DMS114 treated with DMSO at 0.1 percent for 48 hours (cell line): ENCODE results near the gene EFNA3.

Source experiments
- DNase-seq: peaks from one replicate; lab custom pipeline; 2025; ENCODE audit not compliant: unreplicated experiment; lab: John Stamatoyannopoulos, UW

The EFNA3 gene

DNA sequence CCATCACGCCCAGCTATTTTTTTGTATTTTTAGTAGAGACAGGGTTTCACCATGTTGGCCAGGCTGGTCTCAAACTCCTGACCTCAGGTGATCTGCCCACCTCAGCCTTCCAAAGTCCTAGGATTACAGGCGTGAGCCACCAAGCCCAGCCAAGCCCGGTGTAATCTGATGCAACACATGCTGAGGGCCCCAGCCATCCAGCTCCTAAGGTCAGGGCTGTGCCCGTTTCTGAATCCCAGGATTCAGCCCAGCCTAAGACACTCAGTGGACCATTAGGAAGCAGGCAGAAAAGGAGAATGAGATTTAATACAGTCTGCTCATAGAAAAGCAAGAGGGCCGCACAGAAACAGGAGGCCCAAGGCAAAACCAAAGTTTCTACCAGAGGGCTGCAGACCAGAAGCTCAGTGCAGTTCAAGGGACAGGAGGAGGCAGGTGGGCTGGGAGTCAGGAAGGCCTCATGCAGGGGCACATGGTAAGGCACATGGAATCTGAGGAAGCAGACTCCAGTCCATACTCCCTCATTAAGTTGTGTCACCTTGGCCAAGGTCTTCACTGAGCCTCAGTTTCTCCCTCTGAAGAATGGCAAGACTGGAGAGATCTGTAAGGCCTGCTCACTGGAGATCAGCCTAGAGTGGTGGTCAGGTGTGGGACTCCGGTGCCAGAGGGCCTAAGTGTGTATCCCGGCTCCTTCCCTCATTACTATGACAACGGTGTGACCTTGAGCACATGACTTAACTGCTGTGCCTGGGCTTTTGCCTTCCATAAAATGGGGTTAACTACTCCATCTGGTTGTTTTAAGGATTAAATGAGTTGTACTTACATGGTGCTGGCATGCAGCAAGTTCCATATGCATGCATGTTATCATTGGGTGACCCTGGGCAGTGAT lies 29.9 kb upstream of the EFNA3 start:
- DNase-seq, result no peak

DNA sequence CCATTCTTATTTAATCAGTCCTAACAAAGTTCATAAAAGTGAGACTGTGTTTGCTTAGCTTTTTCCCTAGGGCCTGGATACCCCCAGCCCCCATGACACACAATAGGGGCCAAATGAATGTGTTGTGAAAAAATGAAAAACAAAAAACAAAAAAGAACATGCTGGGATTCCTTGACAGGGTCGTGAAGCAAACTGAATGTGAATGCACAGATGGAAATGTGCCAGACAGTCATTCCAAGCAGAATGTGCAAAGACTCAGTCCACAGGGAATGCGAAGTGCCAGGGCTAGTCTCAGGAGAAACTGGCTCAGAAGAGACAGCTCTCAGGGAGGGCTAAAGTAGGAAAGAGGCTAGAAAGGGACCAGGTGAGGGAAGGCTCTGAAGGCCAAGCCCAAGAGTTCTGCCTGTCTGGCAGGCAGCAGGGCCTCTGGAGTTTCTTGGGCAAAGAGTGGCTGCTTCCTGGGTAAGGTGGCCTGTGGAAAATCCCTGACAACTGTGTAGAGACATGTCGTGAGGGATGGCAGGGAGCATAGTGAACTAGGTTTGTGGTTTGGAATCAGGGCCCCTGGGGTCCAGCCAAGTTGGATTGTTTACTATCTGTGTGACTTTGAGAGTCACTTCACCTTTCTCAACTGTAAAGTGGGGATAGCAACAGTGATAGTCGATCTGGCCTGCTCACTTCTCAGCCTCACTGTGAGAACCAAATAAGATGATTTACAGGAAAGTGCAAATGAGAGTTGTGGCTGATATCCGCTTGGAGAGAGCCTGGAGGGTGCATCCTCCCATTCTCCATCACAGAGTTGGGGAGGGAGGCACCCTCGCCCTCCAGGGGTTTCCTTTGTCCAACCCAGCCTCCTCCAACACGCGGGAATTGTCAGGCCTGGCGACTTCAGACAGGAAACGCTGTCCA lies 28.7 kb upstream of the EFNA3 start:
- no peak for DNase-seq

DNA sequence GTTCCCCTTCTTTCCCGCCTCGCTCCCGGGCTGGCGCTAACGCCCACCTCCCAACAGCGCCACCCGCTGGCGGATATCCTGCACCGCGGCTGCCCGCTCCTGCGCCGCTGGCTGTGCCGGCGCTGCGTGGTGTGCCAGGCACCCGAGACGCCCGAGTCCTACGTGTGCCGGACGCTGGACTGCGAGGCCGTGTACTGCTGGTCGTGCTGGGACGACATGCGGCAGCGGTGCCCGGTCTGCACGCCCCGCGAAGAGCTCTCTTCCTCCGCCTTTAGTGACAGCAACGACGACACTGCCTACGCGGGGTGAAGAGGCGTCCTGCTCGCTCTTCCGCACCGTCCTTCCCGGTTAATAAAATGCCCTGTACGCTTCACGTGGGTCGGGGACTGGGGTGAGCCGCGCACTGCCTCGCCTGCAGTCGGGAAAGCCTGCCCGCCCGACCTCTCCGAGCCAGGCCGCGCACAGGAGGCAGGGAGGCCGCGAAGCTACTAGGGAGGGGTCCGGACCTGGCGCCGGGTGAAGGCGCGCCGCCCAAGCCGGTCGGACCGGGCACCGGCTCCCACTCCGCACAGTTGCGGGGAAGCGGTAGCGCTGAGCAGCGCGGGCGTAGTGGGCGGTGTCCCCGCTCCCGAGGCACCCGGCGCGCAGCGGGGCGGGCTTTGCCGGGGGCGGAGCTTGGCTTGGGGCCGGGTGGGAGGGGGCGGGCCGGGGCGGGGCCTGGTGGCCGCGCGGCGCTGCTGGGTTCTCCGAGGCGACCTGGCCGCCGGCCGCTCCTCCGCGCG lies 27.9 kb upstream of the EFNA3 start, which contains the start of gene ADAM15:
Gene ADAM15, plus strand, starts transcription at position 757 of the 782 bp plus-strand sequence. CDS start 71 bp downstream, outside the sequence.
- peak; percentile 73 for DNase-seq

DNA sequence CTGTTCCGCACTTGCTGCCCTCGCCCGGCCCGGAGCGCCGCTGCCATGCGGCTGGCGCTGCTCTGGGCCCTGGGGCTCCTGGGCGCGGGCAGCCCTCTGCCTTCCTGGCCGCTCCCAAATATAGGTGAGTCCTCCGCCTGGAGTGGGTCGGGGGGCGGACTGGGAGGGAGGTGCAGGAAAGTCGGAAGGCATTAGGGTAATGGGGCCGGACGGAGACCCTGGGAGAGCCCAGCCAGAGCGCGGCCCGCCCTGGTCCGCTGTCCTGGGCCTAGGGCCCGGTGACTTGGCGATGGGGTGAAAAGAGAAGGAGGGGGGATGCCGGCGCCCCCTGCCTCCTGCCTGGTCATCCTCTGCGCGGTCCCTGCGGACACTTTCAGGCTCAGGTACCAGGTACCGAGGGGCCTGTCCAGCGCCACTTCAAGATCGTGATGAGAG lies 27.3 kb upstream of the EFNA3 start:
- DNase-seq, result no peak

DNA sequence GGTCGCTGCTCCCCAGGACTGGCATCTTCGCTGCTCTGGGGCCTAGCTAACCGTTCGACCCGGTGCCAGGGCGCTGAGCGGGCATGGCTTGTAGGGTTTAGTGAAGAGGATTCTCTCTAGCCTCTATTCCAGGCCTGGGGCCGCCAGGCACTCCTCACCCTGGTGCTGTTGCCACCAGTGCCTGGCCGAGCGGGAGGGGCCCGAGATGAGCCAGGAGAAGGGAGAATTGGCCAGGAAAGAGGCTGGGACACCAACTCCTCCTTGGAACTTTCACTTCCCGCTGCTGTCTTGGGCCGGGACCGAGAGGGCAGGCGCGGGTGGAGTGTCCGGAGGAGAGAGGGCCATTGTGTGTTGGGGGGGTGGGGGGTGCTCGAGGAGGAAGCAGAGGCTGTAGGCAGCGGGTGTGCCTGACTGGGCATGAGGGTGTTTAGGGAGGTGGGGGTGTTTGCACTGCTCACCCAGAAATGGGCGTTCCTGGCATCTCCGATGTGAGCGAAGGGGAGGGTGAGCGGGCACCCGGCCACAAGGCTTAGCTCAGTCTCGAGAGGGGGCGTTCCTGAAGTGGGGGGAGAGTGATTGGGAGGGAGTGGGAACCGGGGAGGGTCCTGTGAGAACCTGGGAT lies 26.7 kb upstream of the EFNA3 start:
- no peak for DNase-seq

DNA sequence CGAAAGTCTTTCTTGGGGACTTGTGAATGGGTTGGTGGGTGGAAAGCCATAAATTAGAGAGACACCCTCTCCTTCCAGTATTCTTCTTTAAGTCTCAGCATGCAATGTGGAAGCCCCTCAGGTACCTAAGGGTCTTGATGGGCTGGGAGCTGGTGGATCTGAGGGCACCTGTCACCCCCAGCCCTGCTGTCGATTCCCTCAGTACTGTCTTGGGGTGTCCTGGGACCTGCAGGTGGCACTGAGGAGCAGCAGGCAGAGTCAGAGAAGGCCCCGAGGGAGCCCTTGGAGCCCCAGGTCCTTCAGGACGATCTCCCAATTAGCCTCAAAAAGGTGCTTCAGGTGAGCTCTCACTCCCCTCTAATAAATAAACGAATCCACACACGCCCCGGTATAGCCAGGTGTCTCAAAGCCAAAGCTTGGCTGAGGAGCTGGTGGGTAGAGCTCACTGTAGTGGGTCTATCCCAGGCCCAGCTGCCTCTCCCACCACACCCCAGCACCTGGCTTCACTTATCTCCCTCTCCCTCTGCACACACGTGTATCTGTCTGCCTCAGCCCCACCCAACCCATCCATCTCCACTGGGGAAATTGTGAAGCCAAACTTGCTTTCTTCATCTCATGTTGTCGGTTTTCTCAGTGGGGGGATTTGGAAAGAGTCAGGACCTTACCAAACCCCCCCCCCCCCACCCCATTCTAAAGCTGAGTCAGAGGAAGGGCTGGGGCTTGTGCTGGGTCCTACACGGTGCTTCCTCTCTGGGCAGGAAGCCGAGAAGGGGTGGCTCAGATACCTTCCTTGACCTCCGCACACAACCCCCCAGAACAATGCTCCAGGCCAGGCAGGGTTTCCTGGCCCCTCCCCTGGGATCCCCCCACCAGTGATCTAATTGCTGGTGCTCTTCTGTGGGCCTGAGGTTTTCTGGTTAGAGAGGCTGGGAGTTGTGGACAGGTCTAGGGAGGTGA lies 25.9 kb upstream of the EFNA3 start:
- no peak for DNase-seq

DNA sequence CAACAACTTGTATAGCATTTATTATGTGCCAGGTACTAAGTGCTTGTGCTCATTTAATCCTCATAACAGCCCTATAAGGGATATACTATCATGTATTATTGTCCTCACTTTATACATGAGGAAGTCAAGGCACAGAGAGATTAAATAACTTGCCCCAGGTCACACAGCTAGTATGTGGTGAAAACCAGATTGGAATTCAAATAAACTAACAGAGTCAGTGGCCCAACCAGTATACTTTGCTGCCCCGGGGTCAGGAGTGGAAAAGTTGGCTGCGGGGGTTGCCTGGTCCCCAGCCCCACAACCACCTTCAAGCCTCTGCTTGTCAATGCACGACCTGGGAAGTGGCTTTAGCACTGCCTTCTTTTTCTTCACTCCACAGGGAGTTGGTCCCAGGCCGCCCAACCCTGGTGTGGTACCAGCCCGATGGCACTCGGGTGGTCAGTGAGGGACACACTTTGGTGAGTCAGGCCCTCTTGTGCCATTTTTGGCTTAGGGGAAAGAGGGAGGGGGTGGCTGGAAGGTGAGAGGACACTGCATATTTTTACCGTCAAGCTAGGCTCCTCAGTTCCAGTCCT lies 25.0 kb upstream of the EFNA3 start:
- DNase-seq, result no peak

DNA sequence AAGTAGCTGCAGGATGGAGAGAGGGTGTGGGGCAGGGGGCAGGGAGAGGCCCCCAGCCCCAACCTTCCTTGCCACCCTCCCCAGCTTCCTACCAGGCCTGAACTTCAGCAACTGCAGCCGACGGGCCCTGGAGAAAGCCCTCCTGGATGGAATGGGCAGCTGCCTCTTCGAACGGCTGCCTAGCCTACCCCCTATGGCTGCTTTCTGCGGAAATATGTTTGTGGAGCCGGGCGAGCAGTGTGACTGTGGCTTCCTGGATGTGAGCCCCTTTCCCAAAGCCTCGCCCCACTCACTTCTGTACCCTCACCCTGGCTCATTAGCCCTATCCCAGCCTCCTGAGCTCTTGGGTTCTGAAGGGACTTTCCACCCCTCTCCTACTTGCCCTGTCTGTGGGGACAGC lies 21.5 kb upstream of the EFNA3 start:
- DNase-seq, result no peak

DNA sequence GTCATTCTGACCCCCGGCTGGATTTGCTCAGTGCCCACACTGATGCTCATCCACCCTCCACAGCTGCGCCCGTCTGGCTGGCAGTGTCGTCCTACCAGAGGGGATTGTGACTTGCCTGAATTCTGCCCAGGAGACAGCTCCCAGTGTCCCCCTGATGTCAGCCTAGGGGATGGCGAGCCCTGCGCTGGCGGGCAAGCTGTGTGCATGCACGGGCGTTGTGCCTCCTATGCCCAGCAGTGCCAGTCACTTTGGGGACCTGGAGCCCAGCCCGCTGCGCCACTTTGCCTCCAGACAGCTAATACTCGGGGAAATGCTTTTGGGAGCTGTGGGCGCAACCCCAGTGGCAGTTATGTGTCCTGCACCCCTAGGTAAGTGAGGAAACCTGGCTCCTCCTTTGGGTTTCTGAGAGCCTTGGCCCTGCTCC lies 20.8 kb upstream of the EFNA3 start:
- no peak for DNase-seq

DNA sequence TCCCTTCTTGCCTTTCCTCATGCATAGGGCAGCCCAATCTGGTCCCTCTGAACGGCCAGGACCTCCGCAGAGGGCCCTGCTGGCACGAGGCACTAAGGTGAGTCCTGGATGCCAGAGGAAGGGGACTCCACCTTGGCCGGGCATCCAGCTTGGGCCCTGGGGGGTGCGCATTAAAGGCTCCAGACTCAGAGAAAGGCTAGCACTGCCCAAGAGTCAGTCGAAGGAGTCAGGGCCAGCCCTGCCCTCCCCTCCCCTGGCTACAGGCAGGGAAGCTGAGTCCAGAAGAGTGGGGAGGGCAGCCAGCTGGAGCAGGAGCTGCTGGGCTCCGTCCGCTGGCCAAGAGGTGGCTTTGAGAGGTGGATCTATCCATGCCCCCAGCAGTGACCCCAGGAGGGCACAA lies 17.9 kb upstream of the EFNA3 start:
- DNase-seq, result no peak

DNA sequence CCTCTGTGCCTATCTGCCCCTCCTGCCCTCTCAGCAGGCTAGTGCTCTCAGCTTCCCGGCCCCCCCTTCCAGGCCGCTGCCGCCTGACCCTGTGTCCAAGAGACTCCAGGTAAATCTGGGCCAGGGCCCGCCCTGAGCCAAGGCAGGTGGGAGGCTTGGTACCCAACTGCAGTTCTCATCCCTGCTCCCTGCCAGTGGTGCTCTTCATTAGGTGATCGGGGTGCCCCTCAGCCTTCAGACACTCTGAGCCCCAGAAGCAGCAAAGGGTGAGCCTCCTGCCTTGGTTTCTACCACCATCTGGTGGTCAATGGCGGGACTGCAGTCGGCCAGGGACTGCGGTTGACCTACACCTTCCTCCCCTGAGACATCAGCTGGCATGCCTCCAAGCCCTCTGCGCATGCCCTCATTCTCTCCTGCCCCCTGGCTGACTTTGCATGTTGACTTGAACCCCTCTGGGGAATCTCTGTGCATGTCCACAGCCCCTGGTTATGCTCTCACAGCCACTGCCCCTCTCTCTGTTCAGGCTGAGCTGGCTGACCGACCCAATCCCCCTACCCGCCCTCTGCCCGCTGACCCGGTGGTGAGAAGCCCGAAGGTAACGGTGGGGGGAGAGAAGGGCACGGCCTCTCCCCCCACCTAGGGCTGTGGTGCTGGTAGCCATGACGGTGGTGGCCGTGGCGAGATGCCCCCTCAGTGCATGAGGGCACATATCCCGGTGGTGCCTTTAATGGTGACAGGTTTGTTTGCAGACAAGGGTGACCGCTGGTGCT lies 17.1 kb upstream of the EFNA3 start:
- peak; percentile 59 for DNase-seq

DNA sequence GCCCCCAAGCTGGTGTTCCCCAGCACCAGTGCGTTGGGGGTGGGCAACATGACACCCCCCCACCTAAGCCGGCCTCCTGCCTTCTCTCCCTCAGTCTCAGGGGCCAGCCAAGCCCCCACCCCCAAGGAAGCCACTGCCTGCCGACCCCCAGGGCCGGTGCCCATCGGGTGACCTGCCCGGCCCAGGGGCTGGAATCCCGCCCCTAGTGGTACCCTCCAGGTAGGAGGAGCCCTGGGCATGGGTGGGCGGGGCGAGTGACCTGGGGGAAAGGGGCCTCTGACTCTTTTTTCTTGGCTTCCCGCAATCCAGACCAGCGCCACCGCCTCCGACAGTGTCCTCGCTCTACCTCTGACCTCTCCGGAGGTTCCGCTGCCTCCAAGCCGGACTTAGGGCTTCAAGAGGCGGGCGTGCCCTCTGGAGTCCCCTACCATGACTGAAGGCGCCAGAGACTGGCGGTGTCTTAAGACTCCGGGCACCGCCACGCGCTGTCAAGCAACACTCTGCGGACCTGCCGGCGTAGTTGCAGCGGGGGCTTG lies 16.4 kb upstream of the EFNA3 start:
- DNase-seq, result no peak

DNA sequence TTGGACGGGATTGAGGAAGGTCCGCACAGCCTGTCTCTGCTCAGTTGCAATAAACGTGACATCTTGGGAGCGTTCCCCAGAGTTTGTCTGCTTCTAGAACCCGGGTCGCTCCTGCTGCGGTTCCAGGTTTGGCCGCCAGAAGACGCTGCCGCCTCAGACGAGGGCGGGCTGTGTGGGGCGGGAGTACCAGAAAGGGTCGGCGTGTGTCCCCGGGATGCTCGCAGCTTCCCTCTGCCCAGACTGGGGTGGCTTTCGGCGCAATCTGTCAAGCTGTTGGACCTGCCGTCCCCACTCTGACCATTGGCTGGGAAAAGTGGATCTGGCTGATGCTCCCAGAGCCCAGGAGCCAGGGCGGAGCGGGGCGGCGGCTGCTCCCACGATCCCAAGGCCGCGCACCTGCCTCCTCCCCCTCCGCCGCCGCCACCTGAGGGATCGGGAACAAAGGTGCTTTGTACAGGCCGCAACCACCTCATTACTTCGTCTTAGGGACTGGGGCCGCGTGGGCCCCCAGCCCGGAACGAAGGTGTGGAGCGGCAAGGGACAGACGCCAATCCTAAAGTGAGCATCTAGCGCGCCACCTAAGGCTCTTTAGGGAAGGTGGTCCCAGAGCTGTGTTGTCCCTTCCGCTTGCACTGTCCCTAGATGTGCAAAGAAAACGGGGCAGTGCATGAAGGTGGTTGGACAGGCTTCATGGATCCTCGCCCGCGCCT lies 15.8 kb upstream of the EFNA3 start:
- peak; percentile 75 for DNase-seq

DNA sequence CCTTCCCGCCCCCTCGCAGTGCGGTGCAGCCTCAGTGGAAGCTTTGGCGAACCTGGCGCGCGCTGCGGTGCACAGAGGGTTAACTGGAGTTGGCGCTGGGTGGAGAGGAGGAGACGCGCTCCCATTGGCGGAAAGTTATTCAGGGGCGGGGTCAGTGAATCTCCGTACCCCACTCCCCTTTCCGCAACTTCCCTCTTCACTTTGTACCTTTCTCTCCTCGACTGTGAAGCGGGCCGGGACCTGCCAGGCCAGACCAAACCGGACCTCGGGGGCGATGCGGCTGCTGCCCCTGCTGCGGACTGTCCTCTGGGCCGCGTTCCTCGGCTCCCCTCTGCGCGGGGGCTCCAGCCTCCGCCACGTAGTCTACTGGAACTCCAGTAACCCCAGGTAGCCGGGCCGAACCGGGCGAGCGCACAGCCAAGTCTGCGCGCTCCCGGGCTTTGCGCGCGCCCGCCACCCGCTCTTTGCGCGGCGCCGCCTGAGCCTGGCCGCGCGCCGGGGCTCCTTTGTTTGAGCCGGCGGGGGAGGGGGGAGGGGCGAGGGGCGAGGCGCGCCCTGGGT lies 15.0 kb upstream of the EFNA3 start, which contains the start of gene EFNA4:
Gene EFNA4, plus strand, starts transcription at position 191 of the 561 bp plus-strand sequence. Its CDS starts 84 bp downstream, at position 275.
- peak; percentile 93 for DNase-seq

DNA sequence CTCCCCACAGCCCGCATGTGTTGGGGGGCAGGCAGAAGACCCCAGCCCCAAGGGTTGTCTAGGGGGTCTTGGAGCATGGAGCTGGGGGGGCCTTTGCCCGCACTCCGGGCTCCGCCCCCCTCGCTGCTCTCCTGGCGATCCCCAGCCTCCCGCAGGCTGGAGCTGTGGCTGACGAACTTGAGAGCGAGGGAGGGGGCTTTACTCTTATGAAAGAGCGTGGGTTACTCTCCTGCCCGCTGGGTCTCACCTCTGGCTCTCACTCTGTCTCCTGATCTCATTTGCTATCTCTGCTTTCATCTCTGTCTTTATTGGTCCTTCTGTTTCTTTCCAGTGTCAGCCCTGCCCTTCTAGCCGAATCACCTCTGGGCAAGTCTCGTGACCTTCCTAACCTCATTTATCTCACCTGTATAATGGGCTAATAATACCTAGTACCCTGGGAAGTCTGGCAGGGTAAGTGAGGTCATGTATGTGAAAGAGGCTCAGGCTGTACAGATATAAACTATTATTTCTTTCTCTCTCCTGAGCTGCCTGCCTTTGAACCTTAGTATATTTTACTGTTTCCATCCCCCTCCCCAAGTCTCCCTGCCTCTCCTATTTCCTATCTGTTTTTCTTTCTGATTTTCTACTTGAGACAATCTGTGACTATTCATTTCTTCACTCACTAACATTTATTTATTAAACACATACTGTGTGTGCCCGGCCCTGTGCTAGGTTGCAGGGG lies 14.4 kb upstream of the EFNA3 start:
- DNase-seq, result peak; percentile 56

DNA sequence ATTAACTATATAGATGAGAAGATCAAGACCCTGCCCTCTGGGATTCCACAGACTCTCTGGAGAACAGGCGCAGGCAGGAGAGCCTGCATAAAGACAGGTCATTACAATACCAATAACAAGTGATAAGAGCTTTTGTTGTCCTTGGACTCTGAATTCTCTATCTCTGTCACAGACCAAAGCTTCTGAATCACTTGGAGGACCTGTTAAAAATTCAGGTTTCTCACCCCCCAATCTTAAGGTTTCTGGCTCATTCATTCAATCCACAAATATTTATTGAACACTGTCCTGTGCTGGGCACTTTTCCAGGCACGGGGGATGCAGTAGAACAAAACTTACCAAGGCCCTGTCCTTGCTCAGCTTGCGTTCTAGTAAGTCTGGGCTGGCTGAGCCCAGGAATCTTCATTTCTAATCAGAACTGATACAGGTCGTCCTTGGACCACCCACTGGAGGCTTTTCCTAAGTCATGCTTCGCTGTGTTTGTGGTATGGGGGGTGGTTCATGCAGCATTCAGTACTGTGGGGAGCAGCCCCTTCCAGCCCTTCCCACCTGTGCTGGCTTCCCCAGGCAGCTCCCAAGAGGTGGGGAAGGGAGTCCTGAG lies 13.7 kb upstream of the EFNA3 start:
- DNase-seq, result no peak
